NB4 (cell line): ENCODE data around the gene MAML2.
A peak's percentile ranks its signal among the peaks of the same experiment; 100 is the strongest.

Source experiments
- DNase-seq: peaks from one replicate; pipeline ENCODE4 v3.0.0; 2010; ENCODE audit warnings: low read depth
- H3K4me3 ChIP-seq: one replicate; pipeline ENCODE4 v1.5.1; 2011; ENCODE audit warnings: mild to moderate bottlenecking, low read depth, low read length, moderate library complexity
- MYC ChIP-seq: IDR thresholded peaks from 2 replicates; pipeline ENCODE4 v1.6.1; 2011; ENCODE audit warnings: low read depth, low read length
- POLR2A ChIP-seq: IDR thresholded peaks from 2 replicates; pipeline ENCODE4 v1.6.1; 2011; ENCODE audit warnings: mild to moderate bottlenecking; ENCODE audit not compliant: insufficient read length; ENCODE audit errors: extremely low read depth
- TF ChIP-seq, protein P1 (sequence below): IDR thresholded peaks from one replicate; pipeline ENCODE4 v1.5.1; 2012; ENCODE audit warnings: low read depth, low read length
- TF ChIP-seq, protein P2 (sequence below): IDR thresholded peaks from 2 replicates; pipeline ENCODE4 v1.6.1; 2011; ENCODE audit warnings: low read depth, low read length

MAML2 gene

DNA sequence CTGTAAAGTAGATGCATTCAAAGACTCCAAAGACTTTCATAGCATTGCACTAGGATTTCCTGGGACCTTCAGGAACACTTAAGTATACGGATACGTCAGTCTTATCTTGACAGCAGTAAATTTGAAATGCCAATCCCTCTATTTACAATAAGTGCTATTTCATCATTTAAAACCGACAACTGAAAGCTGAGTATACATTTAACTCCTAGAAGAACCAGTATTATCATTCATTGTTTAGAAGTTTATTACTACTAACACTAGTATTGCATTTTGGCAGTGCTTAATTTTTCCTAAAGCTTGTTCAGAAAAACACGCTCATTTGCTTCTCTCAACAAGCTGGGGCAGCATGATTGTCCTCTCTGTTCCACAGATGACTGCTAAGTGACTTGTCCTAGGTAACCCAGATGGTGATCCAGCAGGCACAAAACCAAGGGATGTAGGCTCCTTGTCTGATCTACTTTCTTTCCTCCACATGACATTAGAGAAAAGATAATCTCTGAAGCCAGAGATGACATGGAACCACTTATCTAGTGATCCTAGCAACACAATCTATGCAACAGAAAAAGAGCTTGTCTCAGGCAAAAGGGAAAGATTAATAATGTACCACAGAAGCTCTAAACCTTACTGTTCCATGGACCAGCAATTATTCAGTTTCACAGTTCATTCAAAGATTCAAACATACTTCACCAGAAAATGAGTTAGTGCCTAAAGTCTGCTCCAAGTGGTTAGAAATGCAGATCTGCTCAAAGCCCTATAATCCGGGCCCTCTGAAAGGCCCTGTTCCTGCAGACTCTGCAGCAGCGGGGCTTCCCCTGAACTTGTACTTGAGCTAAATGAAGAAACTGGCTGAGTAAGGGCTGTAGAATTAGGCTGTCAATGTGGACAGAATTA is 5.2 kb downstream of the MAML2 start:
- TF ChIP-seq, protein P1, sequence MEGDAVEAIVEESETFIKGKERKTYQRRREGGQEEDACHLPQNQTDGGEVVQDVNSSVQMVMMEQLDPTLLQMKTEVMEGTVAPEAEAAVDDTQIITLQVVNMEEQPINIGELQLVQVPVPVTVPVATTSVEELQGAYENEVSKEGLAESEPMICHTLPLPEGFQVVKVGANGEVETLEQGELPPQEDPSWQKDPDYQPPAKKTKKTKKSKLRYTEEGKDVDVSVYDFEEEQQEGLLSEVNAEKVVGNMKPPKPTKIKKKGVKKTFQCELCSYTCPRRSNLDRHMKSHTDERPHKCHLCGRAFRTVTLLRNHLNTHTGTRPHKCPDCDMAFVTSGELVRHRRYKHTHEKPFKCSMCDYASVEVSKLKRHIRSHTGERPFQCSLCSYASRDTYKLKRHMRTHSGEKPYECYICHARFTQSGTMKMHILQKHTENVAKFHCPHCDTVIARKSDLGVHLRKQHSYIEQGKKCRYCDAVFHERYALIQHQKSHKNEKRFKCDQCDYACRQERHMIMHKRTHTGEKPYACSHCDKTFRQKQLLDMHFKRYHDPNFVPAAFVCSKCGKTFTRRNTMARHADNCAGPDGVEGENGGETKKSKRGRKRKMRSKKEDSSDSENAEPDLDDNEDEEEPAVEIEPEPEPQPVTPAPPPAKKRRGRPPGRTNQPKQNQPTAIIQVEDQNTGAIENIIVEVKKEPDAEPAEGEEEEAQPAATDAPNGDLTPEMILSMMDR, result no peak
- TF ChIP-seq MYC (no peak), POLR2A (no peak)
- TF ChIP-seq, protein P2, sequence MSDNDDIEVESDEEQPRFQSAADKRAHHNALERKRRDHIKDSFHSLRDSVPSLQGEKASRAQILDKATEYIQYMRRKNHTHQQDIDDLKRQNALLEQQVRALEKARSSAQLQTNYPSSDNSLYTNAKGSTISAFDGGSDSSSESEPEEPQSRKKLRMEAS, result no peak
- DNase-seq, result peak; percentile 23
- H3K4me3 ChIP-seq, result no peak overlapping the region

DNA sequence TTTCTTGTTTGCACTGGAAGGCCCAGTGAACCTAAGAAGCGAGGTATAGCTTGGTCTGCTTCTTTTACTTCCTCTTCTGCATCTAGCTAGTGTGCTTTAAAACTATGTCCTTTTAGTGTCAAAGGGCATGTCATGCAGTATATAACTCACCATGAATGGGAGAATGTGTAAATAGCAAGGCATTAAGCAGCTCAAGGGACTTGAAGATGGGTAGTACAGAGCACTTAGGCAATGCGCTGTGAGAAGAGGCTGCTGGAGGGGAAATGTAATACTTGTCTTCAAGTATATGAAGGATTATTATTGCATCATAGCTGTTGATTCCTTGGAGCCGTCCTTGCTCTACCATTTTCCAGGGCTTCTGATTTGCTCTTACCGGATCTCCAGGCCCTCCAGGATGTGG is 7.6 kb downstream of the MAML2 start:
- TF ChIP-seq, protein P1, result no peak
- no peak for TF ChIP-seq MYC
- DNase-seq, result peak; percentile 29

DNA sequence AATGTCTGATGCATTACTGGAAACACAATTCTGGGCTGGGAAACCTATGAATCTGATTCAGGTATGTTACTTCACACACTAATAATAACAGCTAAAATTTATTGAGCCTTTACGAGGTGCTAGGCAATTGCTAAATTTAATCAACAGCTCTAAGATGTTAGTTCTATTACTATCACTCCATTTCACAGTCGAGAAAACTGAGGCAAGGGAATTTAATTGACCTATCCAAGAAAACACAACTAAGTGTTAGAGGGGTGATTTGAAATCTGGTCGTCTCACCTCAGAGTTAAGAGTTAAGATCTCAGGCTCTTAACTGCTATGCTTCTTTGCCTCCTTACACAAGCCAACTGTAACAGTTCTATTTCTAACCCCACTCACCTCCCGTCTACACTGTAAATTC is 8.8 kb downstream of the MAML2 start:
- TF ChIP-seq, protein P1, result no peak
- no peak for TF ChIP-seq MYC
- TF ChIP-seq, protein P2, result no peak
- TF ChIP-seq POLR2A, result no peak
- H3K4me3 ChIP-seq, result no peak overlapping the region
- no peak for DNase-seq

More for the DNA sequence above, 7.6 kb downstream of the MAML2 start:
- no peak overlapping the region for H3K4me3 ChIP-seq

DNA sequence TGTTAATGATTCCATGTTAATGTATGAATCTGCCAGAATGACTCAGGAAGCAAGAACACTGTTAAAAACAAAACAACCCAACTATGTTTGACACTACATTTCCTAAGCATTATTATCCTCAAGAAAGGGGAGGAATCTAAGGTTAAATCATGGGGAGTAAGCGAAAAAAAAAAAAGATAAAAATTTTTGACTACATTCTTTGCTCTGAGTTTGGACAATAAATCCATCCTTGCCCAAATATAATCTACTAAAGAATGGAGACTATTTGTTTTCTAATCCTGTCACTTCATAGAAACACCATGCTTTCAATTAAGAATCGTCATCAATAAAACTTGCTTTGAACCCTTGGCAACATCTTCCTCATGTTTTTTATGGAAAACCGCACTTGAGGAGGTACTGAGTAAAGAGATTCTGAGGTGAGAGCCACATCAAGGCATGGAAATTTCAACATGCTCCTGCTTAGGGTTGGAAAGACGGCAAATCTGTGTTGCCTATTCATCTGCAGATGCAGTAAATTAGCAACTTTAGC is 9.7 kb downstream of the MAML2 start:
- no peak for TF ChIP-seq MYC
- TF ChIP-seq, protein P1, result no peak
- TF ChIP-seq, protein P2, result no peak
- TF ChIP-seq POLR2A, result no peak
- no peak for DNase-seq
- no peak overlapping the region for H3K4me3 ChIP-seq

DNA sequence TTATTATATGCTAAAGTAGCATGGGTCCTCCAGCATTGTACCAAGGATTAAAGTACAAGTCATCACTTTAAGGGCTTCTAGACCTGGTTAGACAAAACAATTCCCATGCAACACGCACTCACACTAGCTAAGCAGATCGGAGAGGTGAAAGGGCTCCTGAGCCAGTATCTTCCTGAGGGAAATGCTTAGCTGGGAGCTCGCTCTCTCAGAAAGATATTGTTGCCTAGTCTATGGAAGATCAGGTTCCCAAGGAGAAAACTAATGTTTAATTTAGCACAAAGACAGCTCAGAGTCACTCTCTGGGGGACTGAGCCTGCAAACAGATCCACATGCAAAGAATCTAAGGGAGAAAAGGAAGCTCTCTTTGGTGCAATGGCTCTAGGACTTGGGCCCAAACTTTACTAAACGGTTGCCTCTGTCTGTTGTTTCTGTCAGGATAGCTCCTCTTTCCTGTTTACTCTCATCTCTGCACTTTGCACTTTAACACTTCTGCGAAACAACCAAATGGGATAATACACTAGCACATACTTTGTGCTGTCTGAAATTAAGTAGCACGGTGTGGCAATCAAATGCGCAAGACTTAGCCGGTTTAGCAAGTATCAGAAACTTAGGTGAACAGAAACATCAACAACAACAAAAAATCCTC is 10.7 kb downstream of the MAML2 start:
- TF ChIP-seq, protein P1, result no peak
- TF ChIP-seq, protein P2, result no peak
- TF ChIP-seq POLR2A (no peak), MYC (no peak)
- H3K4me3 ChIP-seq, result no peak overlapping the region
- no peak for DNase-seq
